ENCODE results near the gene EFNA4. TPM values are rescaled to one million over a fixed set of nuclear protein-coding genes. Genes with fewer than 3 reads are reported as not detected.

EFNA4 gene
- total RNA-seq, 2 donors from 2014 or later: 3.4 to 4.0 TPM

- ATAC-seq (replicated peaks in 1 of 2) (no peak), DNase-seq (no peak)
- H3K36me3 Mint-ChIP-seq (ENCODE audit: insufficient read depth in 2 of 2): peaks cover 0 to 2% of the 10 kb centered on the region in 2 donors
- no peaks in the 10 kb centered on the region for H3K9me3 Mint-ChIP-seq
- H3K4me3 Mint-ChIP-seq: no peak overlapping the region
- no peak overlapping the region for H3K27ac Mint-ChIP-seq
- H3K27me3 Mint-ChIP-seq (ENCODE audit: low read depth): no peaks in the 10 kb centered on the region
- H3K4me1 Mint-ChIP-seq (ENCODE audit: low read depth): peaks cover 10% of the 10 kb centered on the region
These were observed 39.2 kb upstream of the EFNA4 start for GRCh38 chr1:155024315-155024714.

GRCh38 chr1:155026154-155026553, 37.4 kb upstream of the EFNA4 start:
- Mint-ChIP-seq H3K36me3 (ENCODE audit: insufficient read depth in 2 of 2) (no peaks in the 10 kb centered on the region), H3K4me3 (no peak overlapping the region), H3K4me1 (ENCODE audit: low read depth) (no peaks in the 10 kb centered on the region), H3K9me3 (no peaks in the 10 kb centered on the region), H3K27ac (no peak overlapping the region), H3K27me3 (ENCODE audit: low read depth) (no peaks in the 10 kb centered on the region)
- peak in 1 of 2 donors; percentile 8 for ATAC-seq (replicated peaks in 1 of 2)
- no peak for DNase-seq

- H3K4me1 Mint-ChIP-seq (ENCODE audit: low read depth): no peaks in the 10 kb centered on the region
- H3K27me3 Mint-ChIP-seq (ENCODE audit: low read depth): no peaks in the 10 kb centered on the region
- ATAC-seq (replicated peaks in 1 of 2): peak; percentile 43 to 51
- no peaks in the 10 kb centered on the region for H3K36me3 Mint-ChIP-seq (ENCODE audit: insufficient read depth in 2 of 2)
- no peak overlapping the region for H3K27ac Mint-ChIP-seq
- H3K9me3 Mint-ChIP-seq: no peaks in the 10 kb centered on the region
- DNase-seq: no peak
- H3K4me3 Mint-ChIP-seq: no peak overlapping the region
These were observed 37.0 kb upstream of the EFNA4 start for GRCh38 chr1:155026588-155026987.

- no peaks in the 10 kb centered on the region for H3K27me3 Mint-ChIP-seq (ENCODE audit: low read depth)
- DNase-seq (no peak), ATAC-seq (replicated peaks in 1 of 2) (peak in 1 of 2 donors; percentile 6)
- H3K27ac Mint-ChIP-seq: no peak overlapping the region
- no peaks in the 10 kb centered on the region for H3K9me3 Mint-ChIP-seq
- no peaks in the 10 kb centered on the region for H3K36me3 Mint-ChIP-seq (ENCODE audit: insufficient read depth in 2 of 2)
- H3K4me3 Mint-ChIP-seq: no peak overlapping the region
- H3K4me1 Mint-ChIP-seq (ENCODE audit: low read depth): no peaks in the 10 kb centered on the region
These were observed 33.9 kb upstream of the EFNA4 start for GRCh38 chr1:155029513-155030242.

GRCh38 chr1:155030243-155030795, 33.2 kb upstream of the EFNA4 start:
- no peak overlapping the region for H3K27ac Mint-ChIP-seq
- H3K9me3 Mint-ChIP-seq: no peaks in the 10 kb centered on the region
- no peak for DNase-seq
- H3K36me3 Mint-ChIP-seq (ENCODE audit: insufficient read depth in 2 of 2): no peaks in the 10 kb centered on the region
- no peaks in the 10 kb centered on the region for H3K27me3 Mint-ChIP-seq (ENCODE audit: low read depth)
- no peaks in the 10 kb centered on the region for H3K4me1 Mint-ChIP-seq (ENCODE audit: low read depth)
- no peak overlapping the region for H3K4me3 Mint-ChIP-seq
- peak in 1 of 2 donors; percentile 4 for ATAC-seq (replicated peaks in 1 of 2)

- Mint-ChIP-seq H3K9me3 (no peaks in the 10 kb centered on the region), H3K4me1 (ENCODE audit: low read depth) (no peaks in the 10 kb centered on the region), H3K36me3 (ENCODE audit: insufficient read depth in 2 of 2) (no peaks in the 10 kb centered on the region), H3K4me3 (no peak overlapping the region), H3K27ac (no peak overlapping the region), H3K27me3 (ENCODE audit: low read depth) (no peaks in the 10 kb centered on the region)
- DNase-seq (no peak), ATAC-seq (replicated peaks in 1 of 2) (no peak)
These were observed 32.6 kb upstream of the EFNA4 start for GRCh38 chr1:155030899-155031298.

- Mint-ChIP-seq H3K4me1 (ENCODE audit: low read depth) (no peaks in the 10 kb centered on the region), H3K36me3 (ENCODE audit: insufficient read depth in 2 of 2) (no peaks in the 10 kb centered on the region), H3K9me3 (no peaks in the 10 kb centered on the region), H3K4me3 (no peak overlapping the region), H3K27me3 (ENCODE audit: low read depth) (no peaks in the 10 kb centered on the region), H3K27ac (no peak overlapping the region)
- ATAC-seq (replicated peaks in 1 of 2) (no peak), DNase-seq (no peak)
These were observed 30.7 kb upstream of the EFNA4 start for GRCh38 chr1:155032886-155033285.

- Mint-ChIP-seq H3K9me3 (no peaks in the 10 kb centered on the region), H3K27me3 (ENCODE audit: low read depth) (no peaks in the 10 kb centered on the region), H3K36me3 (ENCODE audit: insufficient read depth in 2 of 2) (no peaks in the 10 kb centered on the region), H3K4me3 (no peak within 1 kb of the TSS), H3K4me1 (ENCODE audit: low read depth) (no peaks in the 10 kb centered on the region), H3K27ac (no peak within 1 kb of the TSS)
- ATAC-seq (replicated peaks in 1 of 2) (no peak), DNase-seq (no peak)
These were observed 30.0 kb upstream of the EFNA4 start, which contains the start of the genes DCST1 and DCST2 for GRCh38 chr1:155033524-155033923. Gene DCST1, plus strand, starts transcription at chr1:155033824. Its CDS starts 213 bp downstream, at chr1:155034037. Gene DCST2, minus strand, starts transcription at chr1:155033781. Its CDS starts 80 bp downstream, at chr1:155033701.

- Mint-ChIP-seq H3K27me3 (ENCODE audit: low read depth) (no peaks in the 10 kb centered on the region), H3K4me3 (no peak overlapping the region), H3K4me1 (ENCODE audit: low read depth) (no peaks in the 10 kb centered on the region), H3K36me3 (ENCODE audit: insufficient read depth in 2 of 2) (no peaks in the 10 kb centered on the region), H3K9me3 (no peaks in the 10 kb centered on the region), H3K27ac (no peak overlapping the region)
- no peak for DNase-seq
- ATAC-seq (replicated peaks in 1 of 2): no peak
These were observed 29.0 kb upstream of the EFNA4 start for GRCh38 chr1:155034318-155035208.

GRCh38 chr1:155035936-155036335, 27.6 kb upstream of the EFNA4 start:
- Mint-ChIP-seq H3K4me3 (no peak overlapping the region), H3K9me3 (no peaks in the 10 kb centered on the region), H3K27me3 (ENCODE audit: low read depth) (no peaks in the 10 kb centered on the region), H3K27ac (no peak overlapping the region), H3K4me1 (ENCODE audit: low read depth) (no peaks in the 10 kb centered on the region), H3K36me3 (ENCODE audit: insufficient read depth in 2 of 2) (no peaks in the 10 kb centered on the region)
- ATAC-seq (replicated peaks in 1 of 2) (no peak), DNase-seq (no peak)

GRCh38 chr1:155037043-155037442, 26.5 kb upstream of the EFNA4 start:
- H3K9me3 Mint-ChIP-seq: no peaks in the 10 kb centered on the region
- H3K27ac Mint-ChIP-seq: no peak overlapping the region
- no peak for DNase-seq
- no peaks in the 10 kb centered on the region for H3K36me3 Mint-ChIP-seq (ENCODE audit: insufficient read depth in 2 of 2)
- no peak for ATAC-seq (replicated peaks in 1 of 2)
- H3K4me1 Mint-ChIP-seq (ENCODE audit: low read depth): no peaks in the 10 kb centered on the region
- H3K4me3 Mint-ChIP-seq: no peak overlapping the region
- no peaks in the 10 kb centered on the region for H3K27me3 Mint-ChIP-seq (ENCODE audit: low read depth)

GRCh38 chr1:155037851-155038441, 25.6 kb upstream of the EFNA4 start:
- Mint-ChIP-seq H3K27ac (no peak overlapping the region), H3K4me1 (ENCODE audit: low read depth) (no peaks in the 10 kb centered on the region)

More at GRCh38 chr1:155037851-155038441, 25.6 kb upstream of the EFNA4 start:
- Mint-ChIP-seq H3K36me3 (ENCODE audit: insufficient read depth in 2 of 2) (no peaks in the 10 kb centered on the region), H3K27me3 (ENCODE audit: low read depth) (no peaks in the 10 kb centered on the region), H3K9me3 (no peaks in the 10 kb centered on the region), H3K4me3 (no peak overlapping the region)
- DNase-seq (no peak), ATAC-seq (replicated peaks in 1 of 2) (no peak)
